Measurements from ENCODE around the gene OSBP2.

Gene OSBP2

GRCh38 chr22:30909306-30909705 is 214.6 kb downstream of the OSBP2 start:
- no peak for DNase-seq

DNA sequence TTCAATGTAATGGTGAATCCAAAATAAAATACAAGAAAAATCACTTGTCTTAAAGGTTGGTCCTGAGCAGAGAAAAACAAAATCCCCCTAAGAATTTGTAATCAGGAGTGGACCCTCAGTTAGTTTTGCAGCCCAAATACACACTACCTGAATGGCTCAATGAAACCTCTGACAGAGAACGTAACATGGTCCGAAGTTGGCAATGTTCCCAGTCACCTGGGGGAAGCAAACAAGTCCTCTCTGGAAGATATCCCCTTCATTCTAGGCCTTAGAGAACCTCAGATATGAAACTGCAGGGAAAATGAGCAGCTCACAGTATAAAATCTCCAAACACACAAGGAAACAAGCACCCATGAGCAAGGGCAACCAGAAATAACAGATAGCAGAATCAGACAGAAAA is 215.7 kb downstream of the OSBP2 start:
- no peak for DNase-seq

- DNase-seq: no peak
Measured at GRCh38 chr22:30918761-30919160, 224.1 kb downstream of the OSBP2 start.

DNA sequence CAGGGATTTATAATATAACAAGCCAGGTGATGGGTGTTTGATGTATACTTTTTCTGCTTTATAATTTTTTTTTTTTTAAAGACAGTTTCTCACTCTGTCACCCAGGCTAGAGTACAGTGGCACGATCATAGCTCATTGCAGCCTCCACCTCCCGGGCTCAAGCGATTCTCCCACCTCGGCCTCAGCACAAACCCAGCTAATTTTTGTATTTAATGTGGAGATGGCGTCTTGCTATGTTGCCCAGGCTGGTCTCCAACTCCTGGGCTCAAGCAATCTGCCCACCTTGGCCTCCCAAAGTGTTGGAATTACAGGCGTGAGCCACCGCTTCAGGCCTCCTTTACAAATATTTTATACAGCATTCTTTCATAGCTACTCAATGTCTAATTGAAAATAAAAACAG is 225.3 kb downstream of the OSBP2 start:
- no peak for DNase-seq

DNA sequence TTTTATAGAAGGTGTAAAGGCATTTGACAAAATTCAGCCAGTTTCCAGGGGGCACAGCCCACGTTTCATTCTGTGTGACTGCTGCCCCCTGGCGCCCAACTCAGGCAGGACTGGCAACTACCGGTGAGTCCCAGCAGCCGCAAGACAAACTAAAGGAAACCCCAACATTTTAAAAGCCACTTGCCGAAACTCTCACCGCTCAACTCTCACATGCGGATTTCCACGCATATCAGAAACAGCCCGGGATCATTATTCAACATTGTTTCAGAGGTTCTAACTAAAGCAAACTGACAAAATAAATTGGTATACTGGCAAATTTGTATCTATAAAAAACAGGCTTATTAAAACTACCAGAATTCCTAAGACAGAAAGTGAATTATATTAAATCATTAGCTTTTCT is 225.7 kb downstream of the OSBP2 start:
- peak; percentile 71 for DNase-seq

GRCh38 chr22:30921108-30921507 is 226.4 kb downstream of the OSBP2 start:
- no peak for DNase-seq

GRCh38 chr22:30922151-30922611 is 227.5 kb downstream of the OSBP2 start:
- peak; percentile 61 for DNase-seq

DNA sequence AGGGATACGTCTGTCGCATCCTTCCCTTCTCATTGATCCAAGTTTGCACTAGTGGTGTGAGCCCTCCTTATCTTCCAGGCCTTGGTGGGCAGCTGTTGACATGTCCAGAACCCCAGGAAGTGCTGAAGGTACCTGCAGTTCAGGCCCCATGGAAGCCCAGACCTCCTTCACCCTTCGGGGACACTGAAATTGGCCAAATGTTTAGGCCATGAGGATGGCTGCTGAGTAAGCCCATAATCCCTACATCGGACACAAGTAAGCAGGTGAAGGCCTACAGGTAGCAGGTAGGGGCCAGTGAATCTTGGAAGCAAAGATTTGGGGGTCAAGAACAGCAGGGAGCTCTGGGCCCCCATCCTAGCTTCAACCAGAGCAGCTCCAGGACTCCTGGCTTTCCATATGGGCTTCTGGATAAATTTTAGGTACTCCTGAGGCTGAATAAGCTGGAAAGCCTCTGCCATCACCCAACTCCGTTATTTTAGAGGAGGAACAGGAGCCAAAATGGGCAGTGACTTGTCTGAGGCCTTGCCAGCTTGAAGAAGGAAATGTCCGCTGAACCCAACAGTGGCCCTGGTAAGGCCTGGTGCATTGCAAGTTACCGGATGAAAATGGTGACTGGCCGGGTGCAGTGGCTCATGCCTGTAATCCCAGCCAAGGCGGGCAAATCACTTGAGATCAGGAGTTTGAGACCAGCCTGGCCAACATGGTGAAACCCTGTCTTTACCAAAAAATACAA is 228.7 kb downstream of the OSBP2 start:
- DNase-seq: peak; percentile 15

- DNase-seq: no peak
Measured at GRCh38 chr22:30925667-30926066, 231.0 kb downstream of the OSBP2 start.

DNA sequence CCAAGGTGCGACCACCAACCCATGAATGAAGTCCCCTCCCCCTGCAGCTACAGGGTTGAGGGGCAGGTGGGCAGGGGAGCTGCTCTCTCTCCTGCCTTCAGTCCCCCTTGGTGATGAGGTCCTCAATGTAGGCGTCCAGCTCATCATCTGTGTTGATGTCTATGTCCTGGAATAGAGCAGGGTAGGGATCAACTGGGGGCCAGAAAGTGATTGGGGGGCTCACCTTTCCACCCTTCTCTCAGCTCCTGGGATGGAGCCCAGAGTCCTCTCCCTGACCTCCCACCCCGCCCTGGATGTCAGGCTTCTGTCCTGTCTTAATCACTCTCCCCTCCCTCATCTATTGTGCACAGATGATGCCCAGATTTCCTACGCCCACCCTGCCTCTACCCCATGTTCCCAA is 232.0 kb downstream of the OSBP2 start:
- DNase-seq: no peak

GRCh38 chr22:30927806-30928205 is 233.1 kb downstream of the OSBP2 start:
- DNase-seq: peak; percentile 9

DNA sequence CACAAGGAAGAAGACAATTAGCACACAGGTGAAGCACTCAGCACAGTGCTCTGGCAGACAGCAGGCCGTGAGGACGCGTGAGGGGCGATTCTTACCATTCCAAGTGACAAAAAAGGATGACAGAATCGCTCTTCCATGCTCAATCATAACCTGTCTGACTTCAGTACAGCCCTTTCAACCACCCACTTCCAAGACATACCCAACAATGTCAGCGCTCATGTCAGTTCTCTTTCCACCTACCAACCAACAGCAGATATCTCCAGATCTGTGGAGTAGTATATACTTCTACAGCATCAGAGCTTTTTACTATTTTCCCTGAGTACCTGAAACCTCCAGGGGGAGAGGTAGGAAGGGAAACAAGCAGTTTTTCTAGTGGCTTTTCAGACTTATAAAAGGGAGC is 233.7 kb downstream of the OSBP2 start:
- DNase-seq: no peak

DNA sequence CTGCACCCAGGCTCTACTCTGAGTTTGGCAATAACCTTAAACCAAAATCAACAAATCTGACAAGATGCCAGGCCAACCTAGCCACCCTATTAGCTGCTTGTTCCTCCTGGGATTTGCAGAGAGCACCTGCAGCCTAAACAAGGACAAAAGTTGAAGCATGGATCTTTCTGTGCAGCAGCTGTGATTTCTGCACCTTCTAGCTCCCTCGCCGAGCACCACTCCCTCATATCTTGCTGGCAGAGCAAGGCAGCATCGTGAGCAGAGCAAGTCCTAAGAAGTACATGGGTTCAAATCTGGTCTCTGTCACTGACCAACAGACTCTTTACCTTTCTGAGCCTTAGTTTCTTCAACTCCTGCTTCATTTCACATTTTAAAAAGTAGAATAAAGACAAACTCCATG is 235.6 kb downstream of the OSBP2 start:
- DNase-seq: no peak

- no peak for DNase-seq
Measured at GRCh38 chr22:30931541-30932300, 237.0 kb downstream of the OSBP2 start.

DNA sequence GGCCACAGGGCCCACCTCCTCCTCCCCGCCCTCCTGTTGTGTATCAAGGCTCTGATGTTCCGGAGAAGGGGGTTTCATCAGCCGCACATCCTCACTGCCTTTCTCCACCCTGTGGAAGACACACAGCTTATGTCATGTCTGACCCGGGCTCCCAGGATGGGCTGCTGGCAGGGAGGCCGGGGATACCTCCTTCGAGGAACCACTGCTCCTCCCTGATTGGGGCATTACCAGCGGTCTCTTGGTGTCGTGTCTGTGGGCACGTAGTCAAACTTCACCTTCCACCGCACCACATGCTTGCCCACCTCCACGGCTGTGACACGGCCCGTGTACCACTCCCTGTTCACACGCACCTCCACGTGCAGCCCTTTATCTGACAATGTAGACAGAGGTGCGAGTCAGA is 238.0 kb downstream of the OSBP2 start:
- DNase-seq: no peak

DNA sequence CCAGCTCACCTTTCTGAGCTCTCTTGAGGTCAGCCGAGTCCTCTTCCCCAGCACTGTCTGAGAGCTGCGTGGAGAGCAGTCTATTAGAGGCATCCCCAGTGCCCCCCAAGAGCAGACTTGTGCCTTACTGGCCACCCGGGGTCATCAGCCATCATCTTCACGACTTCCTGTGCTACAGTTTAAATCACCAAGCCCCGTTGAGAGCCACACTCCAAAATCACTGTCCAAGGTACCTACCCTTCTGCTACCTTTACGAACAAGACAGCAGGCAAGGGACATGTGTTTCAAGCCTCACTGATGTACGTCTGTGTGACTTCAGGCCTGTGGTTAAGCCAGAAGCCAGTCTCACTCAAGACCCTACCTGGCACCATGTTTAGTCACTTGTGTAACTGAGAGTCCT is 238.8 kb downstream of the OSBP2 start:
- no peak for DNase-seq

- no peak for DNase-seq
Measured at GRCh38 chr22:30934053-30934452, 239.4 kb downstream of the OSBP2 start.

- DNase-seq: no peak
Measured at GRCh38 chr22:30940685-30941362, 246.2 kb downstream of the OSBP2 start.

- DNase-seq: no peak
Measured at GRCh38 chr22:30941363-30941740, 246.7 kb downstream of the OSBP2 start.

DNA sequence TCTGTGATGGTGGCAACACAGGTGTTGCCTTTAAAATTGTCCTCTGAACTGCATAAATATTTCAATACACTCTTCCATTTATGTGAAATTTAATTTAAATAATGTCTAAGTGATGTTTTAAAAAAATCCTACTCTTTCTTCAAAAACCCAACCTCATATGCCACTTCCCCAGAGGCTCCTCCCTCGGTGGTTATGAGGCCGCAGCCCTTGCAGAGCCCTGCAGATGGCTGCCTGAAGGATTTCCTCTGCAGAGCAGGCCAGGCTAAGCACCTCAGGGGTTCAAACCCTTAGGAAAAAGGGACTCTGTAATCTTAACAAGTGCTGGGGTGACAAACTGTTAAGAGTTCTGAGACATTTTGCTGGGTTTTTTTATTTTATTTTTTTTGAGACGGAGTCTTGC is 248.7 kb downstream of the OSBP2 start:
- DNase-seq: no peak

DNA sequence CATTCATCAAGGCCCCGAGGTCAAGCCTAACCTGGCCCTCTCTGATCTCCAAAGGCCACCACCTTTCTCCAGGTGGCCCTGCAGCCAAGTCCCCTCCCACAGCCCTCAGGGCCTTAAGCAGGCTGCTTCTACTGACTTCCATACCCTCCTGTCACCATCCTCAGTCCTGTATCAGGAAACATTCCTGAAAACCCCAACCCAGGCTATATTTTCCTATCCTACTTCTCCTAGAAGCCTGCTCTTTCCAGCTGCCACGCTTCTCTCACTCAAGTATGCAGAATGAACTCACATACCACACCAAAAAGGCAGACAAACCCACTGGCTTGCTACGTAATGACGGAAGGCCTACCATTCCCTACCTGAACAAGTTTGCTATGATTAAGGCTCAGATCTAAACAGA is 250.3 kb downstream of the OSBP2 start:
- no peak for DNase-seq

- DNase-seq: no peak
Measured at GRCh38 chr22:30945653-30946052, 251.0 kb downstream of the OSBP2 start.

- DNase-seq: no peak
Measured at GRCh38 chr22:30946354-30946753, 251.7 kb downstream of the OSBP2 start.
